Sigmoid colon (tissue), 7 donors: ENCODE data around the gene BCORL1. TPM values are rescaled to one million over a fixed set of nuclear protein-coding genes. Genes with fewer than 3 reads are reported as not detected.

Source experiments
- DNase-seq: peaks from one replicate; pipeline ENCODE4 v3.0.0-alpha.2; 2019
- H3K27ac ChIP-seq, 4 donors: fragments of 200-600 bp; sonication (generic); one replicate each; pipeline ENCODE4 v1.5.1; 2016 to 2019; ENCODE audit warnings: mild to moderate bottlenecking in 1 of 4
- H3K27me3 ChIP-seq, 3 donors: fragments of 200-600 bp; sonication (generic); one replicate each; pipeline ENCODE4 v1.5.1; 2019; ENCODE audit warnings: mild to moderate bottlenecking in 1 of 3
- H3K36me3 ChIP-seq, 4 donors: fragments of 200-600 bp; sonication (generic); one replicate each; pipeline ENCODE4 v1.5.1; 2016 to 2019
- H3K4me1 ChIP-seq, 4 donors: fragments of 200-600 bp; sonication (generic); one replicate each; pipeline ENCODE4 v1.5.1; 2017 to 2019
- H3K4me3 ChIP-seq, 4 donors: fragments of 200-600 bp; sonication (generic); one replicate each; pipeline ENCODE4 v1.5.1; 2017 to 2019; ENCODE audit warnings: mild to moderate bottlenecking in 2 of 4, moderate library complexity in 1 of 4
- H3K9me3 ChIP-seq, 4 donors: fragments of 200-600 bp in 3 of 4; sonication (generic) in 3 of 4; one replicate each; pipeline versions ENCODE4 v1.5.1 to v1.6.1; 2013 to 2019
- EP300 ChIP-seq, 4 donors: sonication (generic); formaldehyde crosslinking; IDR thresholded peaks; one replicate each; pipeline ENCODE4 v1.6.1; 2017; ENCODE audit warnings: antibody characterized with exemption in 4 of 4
- POLR2A ChIP-seq, 2 donors: fragments of 450-650 bp; IDR thresholded peaks; one replicate each; pipeline ENCODE4 v1.6.1; 2016; ENCODE audit warnings: antibody characterized with exemption in 2 of 2, mild to moderate bottlenecking in 2 of 2, moderate library complexity in 2 of 2
- POLR2AphosphoS5 ChIP-seq, 4 donors: sonication (generic); formaldehyde crosslinking; IDR thresholded peaks; one replicate each; pipeline ENCODE4 v1.6.1; 2017; ENCODE audit warnings: antibody characterized with exemption in 4 of 4
- WGBS, 2 donors: extraction: QIAGEN DNeasy Blood & Tissue Kit; methylation state at CpG; one replicate each; pipeline ENCODE4 v1.1.7; 2013; 5-methylcytosine and 5-hydroxymethylcytosine counted together
- intact Hi-C: fragments of 100-400 bp; cut with DNase I; formaldehyde crosslinking; loops from one replicate; pipeline ENCODE4 v1.15.1; 2023
- polyA plus RNA-seq, 3 donors: library from polyadenylated mRNA; stranded (reverse); fragments of 200-250 nt; gene quantifications; one replicate each; pipeline ENCODE4 v1.2.3, GENCODE V29; 2013
- total RNA-seq, 4 donors: library from RNA; depleted of rRNA; stranded (reverse); fragments of >200 nt; gene quantifications; one replicate each; pipeline ENCODE4 v1.1.0, GENCODE V29; 2016
- TF ChIP-seq, protein P1 (sequence below), 4 experiments: fragments of 450-650 bp in 3 of 4; fragments of 200-600 bp in 1 of 4; IDR thresholded peaks; one replicate each; pipeline ENCODE4 v1.5.1; 2016 to 2019; ENCODE audit warnings: antibody characterized with exemption in 4 of 4, mild to moderate bottlenecking in 3 of 4, moderate library complexity in 2 of 4
- donor health status: healthy with polysubstance abuse.
- donor health status: Bipolar disorder and iron deficiency.
- donor health status: healthy.

The BCORL1 gene
- total and polyA plus RNA-seq, 7 donors = 1.2 to 5.8 (median 3.2) TPM

DNA sequence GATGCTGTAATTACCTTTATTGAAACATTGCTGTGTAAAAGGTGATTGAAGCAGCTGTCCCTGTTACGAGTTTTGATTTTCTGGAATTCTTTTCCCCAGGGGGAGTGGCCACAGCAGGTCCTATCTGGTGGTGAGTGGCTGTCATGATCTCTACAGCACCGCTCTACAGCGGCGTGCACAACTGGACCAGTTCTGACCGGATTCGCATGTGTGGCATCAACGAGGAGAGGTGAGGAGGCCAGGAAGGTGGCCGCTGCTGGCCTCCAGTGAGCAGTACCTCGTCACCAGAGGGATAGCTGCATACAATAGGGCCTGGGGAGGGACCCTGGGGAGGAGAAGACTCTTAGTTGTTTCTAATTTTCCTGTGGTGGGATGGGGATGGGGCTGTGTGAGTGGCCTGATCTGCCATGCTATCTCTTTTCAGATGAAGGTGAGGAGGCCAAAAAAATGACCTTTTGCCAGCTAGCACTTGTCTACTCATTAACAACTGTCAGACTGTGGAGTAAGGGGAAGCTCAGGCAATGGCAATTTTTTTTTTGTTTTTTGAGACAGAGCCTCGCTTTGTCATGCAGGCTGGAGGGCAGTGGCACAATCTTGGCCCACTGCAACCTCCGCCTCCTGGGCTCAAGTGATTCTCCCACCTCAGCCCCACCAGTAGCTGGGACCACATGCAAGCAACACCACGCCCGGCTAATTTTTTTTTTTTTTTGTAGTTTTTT is 22.8 kb downstream of the BCORL1 start:
- TF ChIP-seq, protein P1, sequence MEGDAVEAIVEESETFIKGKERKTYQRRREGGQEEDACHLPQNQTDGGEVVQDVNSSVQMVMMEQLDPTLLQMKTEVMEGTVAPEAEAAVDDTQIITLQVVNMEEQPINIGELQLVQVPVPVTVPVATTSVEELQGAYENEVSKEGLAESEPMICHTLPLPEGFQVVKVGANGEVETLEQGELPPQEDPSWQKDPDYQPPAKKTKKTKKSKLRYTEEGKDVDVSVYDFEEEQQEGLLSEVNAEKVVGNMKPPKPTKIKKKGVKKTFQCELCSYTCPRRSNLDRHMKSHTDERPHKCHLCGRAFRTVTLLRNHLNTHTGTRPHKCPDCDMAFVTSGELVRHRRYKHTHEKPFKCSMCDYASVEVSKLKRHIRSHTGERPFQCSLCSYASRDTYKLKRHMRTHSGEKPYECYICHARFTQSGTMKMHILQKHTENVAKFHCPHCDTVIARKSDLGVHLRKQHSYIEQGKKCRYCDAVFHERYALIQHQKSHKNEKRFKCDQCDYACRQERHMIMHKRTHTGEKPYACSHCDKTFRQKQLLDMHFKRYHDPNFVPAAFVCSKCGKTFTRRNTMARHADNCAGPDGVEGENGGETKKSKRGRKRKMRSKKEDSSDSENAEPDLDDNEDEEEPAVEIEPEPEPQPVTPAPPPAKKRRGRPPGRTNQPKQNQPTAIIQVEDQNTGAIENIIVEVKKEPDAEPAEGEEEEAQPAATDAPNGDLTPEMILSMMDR (IDR thresholded peaks at IDR 0.05) = no peak
- TF ChIP-seq POLR2A (IDR thresholded peaks at IDR 0.05) (no peak), POLR2AphosphoS5 (IDR thresholded peaks at IDR 0.05) (no peak), EP300 (IDR thresholded peaks at IDR 0.05) (no peak)
- whole genome bisulfite sequencing, 2 donors = 91 to 92% methylated on average over 13 of the region's 13 CpGs
- Histone ChIP-seq H3K27me3 (no peaks in the 10 kb centered on the region), H3K27ac (no peak overlapping the region), H3K9me3 (no peaks in the 10 kb centered on the region), H3K4me3 (no peak overlapping the region), H3K36me3 (peaks cover 0 to 23% (median 0%) of the 10 kb centered on the region in 4 donors), H3K4me1 (no peaks in the 10 kb centered on the region)
- intact Hi-C loops = no loop called here
- no peak for DNase-seq

DNA sequence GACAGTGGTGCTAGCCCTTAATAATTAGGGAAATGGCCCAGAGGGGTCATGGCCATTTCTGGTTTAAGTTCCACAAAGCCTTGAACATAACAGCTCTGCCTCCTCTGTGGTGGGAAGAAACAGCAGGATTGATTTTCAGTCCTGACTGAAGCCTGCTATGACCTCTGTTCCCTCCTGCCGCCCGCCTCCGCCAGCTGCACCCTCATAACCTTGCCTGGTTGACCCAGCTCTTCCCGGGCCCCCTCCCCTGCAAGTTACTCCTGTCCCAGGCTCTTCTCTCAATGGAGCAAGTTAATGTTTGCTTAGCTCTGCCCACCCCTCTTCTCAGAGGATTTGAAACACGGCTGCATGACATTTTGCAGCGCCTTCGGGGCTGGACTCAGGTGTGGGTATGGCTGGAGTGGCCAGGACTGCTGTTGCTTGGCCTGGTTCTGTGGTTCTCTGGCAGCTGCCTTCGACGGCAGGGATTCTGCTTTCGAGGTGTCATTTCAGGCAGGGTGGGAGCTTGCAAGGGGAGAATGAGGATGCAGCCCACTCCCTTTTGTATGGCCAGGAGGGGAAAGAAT is 27.3 kb downstream of the BCORL1 start:
- WGBS, 2 donors = 88 to 92% methylated on average over 10 of the region's 10 CpGs
- no peak overlapping the region for H3K27ac ChIP-seq
- no peak overlapping the region for H3K4me3 ChIP-seq
- no peaks in the 10 kb centered on the region for H3K4me1 ChIP-seq
- no peaks in the 10 kb centered on the region for H3K27me3 ChIP-seq
- peaks cover 0 to 40% (median 1%) of the 10 kb centered on the region in 4 donors for H3K36me3 ChIP-seq
- intact Hi-C loops = no loop called here
- TF ChIP-seq EP300 (IDR thresholded peaks at IDR 0.05) = no peak
- no peak for TF ChIP-seq POLR2A (IDR thresholded peaks at IDR 0.05)
- TF ChIP-seq, protein P1 (IDR thresholded peaks at IDR 0.05) = no peak
- TF ChIP-seq POLR2AphosphoS5 (IDR thresholded peaks at IDR 0.05) = no peak
- no peaks in the 10 kb centered on the region for H3K9me3 ChIP-seq
- no peak for DNase-seq

DNA sequence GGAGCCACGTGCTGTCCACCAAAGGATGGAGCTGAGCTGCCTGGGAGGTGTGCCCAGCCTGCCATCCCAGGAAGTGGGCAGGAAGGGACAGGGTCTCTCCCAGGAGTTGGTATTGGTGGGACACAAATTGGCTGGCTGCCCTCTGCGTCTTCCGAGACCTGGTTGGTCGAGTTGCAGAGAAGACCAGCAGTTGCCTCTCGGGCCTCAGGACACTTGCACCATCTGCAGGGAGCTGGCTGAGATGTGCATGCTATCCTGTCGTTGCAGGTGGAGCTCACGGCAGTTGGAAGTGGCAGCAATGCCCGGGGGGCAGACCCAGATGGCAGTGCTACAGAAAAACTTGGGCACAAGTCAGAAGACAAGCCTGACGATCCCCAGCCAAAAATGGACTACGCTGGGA is 30.2 kb downstream of the BCORL1 start:
- H3K4me3 ChIP-seq = no peak overlapping the region
- intact Hi-C loops = no loop called here
- no peak for DNase-seq
- no peaks in the 10 kb centered on the region for H3K4me1 ChIP-seq
- TF ChIP-seq POLR2A (IDR thresholded peaks at IDR 0.05) (no peak), POLR2AphosphoS5 (IDR thresholded peaks at IDR 0.05) (no peak), EP300 (IDR thresholded peaks at IDR 0.05) (no peak)
- TF ChIP-seq, protein P1 (IDR thresholded peaks at IDR 0.05) = no peak
- no peaks in the 10 kb centered on the region for H3K27me3 ChIP-seq
- H3K36me3 ChIP-seq = peaks cover 0 to 39% (median 1%) of the 10 kb centered on the region in 4 donors
- H3K9me3 ChIP-seq = no peaks in the 10 kb centered on the region
- WGBS, 2 donors = 90 to 93% methylated on average over 10 of the region's 10 CpGs
- H3K27ac ChIP-seq = no peak overlapping the region

DNA sequence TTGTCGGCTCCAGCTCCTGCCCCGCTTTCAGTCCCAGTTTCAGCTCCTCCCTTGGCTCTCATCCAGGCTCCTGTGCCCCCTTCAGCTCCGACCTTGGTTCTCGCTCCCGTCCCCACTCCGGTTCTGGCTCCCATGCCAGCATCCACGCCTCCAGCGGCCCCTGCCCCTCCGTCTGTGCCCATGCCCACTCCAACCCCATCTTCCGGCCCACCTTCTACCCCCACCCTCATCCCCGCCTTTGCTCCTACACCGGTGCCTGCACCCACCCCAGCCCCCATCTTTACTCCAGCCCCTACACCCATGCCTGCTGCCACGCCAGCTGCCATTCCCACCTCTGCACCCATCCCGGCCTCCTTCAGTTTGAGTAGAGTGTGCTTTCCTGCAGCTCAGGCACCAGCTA is 31.2 kb downstream of the BCORL1 start:
- Histone ChIP-seq H3K4me3 (no peak overlapping the region), H3K9me3 (no peaks in the 10 kb centered on the region), H3K27me3 (no peaks in the 10 kb centered on the region), H3K4me1 (peaks cover 0 to 3% (median 2%) of the 10 kb centered on the region in 4 donors), H3K36me3 (peaks cover 0 to 38% (median 1%) of the 10 kb centered on the region in 4 donors), H3K27ac (no peak overlapping the region)
- TF ChIP-seq POLR2AphosphoS5 (IDR thresholded peaks at IDR 0.05) = no peak
- WGBS, 2 donors = 94 to 95% methylated on average over 14 of the region's 14 CpGs
- intact Hi-C loops = no loop called here
- DNase-seq = no peak

DNA sequence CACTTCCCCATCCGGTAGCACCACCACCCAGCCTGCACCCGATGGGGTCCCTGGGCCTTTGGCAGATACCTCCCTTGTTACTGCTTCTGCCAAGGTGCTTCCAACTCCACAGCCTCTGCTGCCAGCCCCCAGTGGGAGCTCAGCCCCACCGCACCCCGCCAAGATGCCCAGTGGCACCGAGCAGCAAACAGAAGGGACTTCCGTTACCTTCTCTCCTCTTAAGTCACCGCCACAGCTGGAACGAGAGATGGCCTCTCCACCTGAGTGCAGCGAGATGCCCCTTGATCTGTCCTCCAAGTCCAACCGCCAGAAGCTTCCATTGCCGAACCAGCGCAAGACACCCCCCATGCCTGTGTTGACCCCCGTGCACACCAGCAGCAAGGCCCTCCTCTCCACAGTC is 31.9 kb downstream of the BCORL1 start:
- Histone ChIP-seq H3K4me3 (no peak overlapping the region), H3K4me1 (peaks cover 0 to 10% (median 7%) of the 10 kb centered on the region in 4 donors), H3K27ac (no peak overlapping the region), H3K36me3 (peaks cover 0 to 35% (median 1%) of the 10 kb centered on the region in 4 donors), H3K27me3 (no peaks in the 10 kb centered on the region), H3K9me3 (no peaks in the 10 kb centered on the region)
- 96 to 97% methylated on average over 13 of the region's 13 CpGs for WGBS, 2 donors
- DNase-seq = no peak
- intact Hi-C loops = no loop called here
- TF ChIP-seq, protein P1 (IDR thresholded peaks at IDR 0.05) = no peak
- TF ChIP-seq POLR2AphosphoS5 (IDR thresholded peaks at IDR 0.05) = no peak
- TF ChIP-seq EP300 (IDR thresholded peaks at IDR 0.05) = no peak
- no peak for TF ChIP-seq POLR2A (IDR thresholded peaks at IDR 0.05)
